Activated effector memory CD4-positive, alpha-beta T cell treated with anti-CD3 and anti-CD28 coated beads, Interleukin-2, amount 50 U/mL, for 16 hours (primary cell): Measurements from ENCODE around the gene DERL2.

Experiments
- DNase-seq: peaks from one replicate; pipeline ENCODE4 v3.0.0-alpha.2; 2020

Gene DERL2

GRCh38 chr17:5500589-5501391, 14.8 kb upstream of the DERL2 start:
- peak; percentile 89 for DNase-seq

GRCh38 chr17:5500247-5500588, 14.2 kb upstream of the DERL2 start:
- DNase-seq = no peak

GRCh38 chr17:5499476-5500231, 13.7 kb upstream of the DERL2 start:
- no peak for DNase-seq

GRCh38 chr17:5492970-5493369, 7.0 kb upstream of the DERL2 start:
- no peak for DNase-seq

- no peak for DNase-seq
Measured at GRCh38 chr17:5488752-5489151, 2.8 kb upstream of the DERL2 start.

- DNase-seq = peak; percentile 99
Measured at GRCh38 chr17:5486206-5487124, 487 bp upstream of the DERL2 start, which contains the start of gene MIS12. Gene MIS12, plus strand, starts transcription at chr17:5486566. Its CDS starts 2,297 bp downstream, at chr17:5488863.

- no peak for DNase-seq
Measured at GRCh38 chr17:5481451-5481850, 4.5 kb downstream of the DERL2 start.

- no peak for DNase-seq
Measured at GRCh38 chr17:5480962-5481361, 5.0 kb downstream of the DERL2 start.

- DNase-seq = no peak
Measured at GRCh38 chr17:5478992-5479391, 7.0 kb downstream of the DERL2 start.

- no peak for DNase-seq
Measured at GRCh38 chr17:5473906-5474305, 12.1 kb downstream of the DERL2 start.

GRCh38 chr17:5472511-5472910, 13.5 kb downstream of the DERL2 start:
- no peak for DNase-seq

- DNase-seq = peak; percentile 70
Measured at GRCh38 chr17:5468075-5468473, 17.9 kb downstream of the DERL2 start.

GRCh38 chr17:5467416-5467815, 18.6 kb downstream of the DERL2 start:
- DNase-seq = no peak

- no peak for DNase-seq
Measured at GRCh38 chr17:5466295-5466694, 19.7 kb downstream of the DERL2 start.

GRCh38 chr17:5464717-5465507, 21.1 kb downstream of the DERL2 start:
- no peak for DNase-seq

GRCh38 chr17:5446786-5447185, 39.2 kb downstream of the DERL2 start:
- DNase-seq = no peak

GRCh38 chr17:5444209-5444608, 41.8 kb downstream of the DERL2 start:
- DNase-seq = peak; percentile 53

GRCh38 chr17:5443728-5444127, 42.2 kb downstream of the DERL2 start:
- peak; percentile 5 for DNase-seq

GRCh38 chr17:5439446-5439764, 46.6 kb downstream of the DERL2 start:
- no peak for DNase-seq

GRCh38 chr17:5438716-5439445, 47.1 kb downstream of the DERL2 start, which contains the start of gene C1QBP:
Gene C1QBP, minus strand, starts transcription at chr17:5439155. Its CDS starts 82 bp downstream, at chr17:5439073.
- peak; percentile 97 for DNase-seq

- peak; percentile 56 for DNase-seq
Measured at GRCh38 chr17:5437721-5438317, 48.2 kb downstream of the DERL2 start.
